Effector memory CD8-positive, alpha-beta T cell (primary cell): Measurements from ENCODE around the gene PAQR8.
A peak's percentile ranks its signal among the peaks of the same experiment; 100 is the strongest.

Experiments used
- ATAC-seq: fragments of 150-1000 bp; cut with Tn5 transposase; replicated peaks from 2 replicates; pipeline ENCODE4 v1.10.0; 2021; ENCODE audit warnings: mild to moderate bottlenecking, moderate library complexity
- DNase-seq, 3 experiments: peaks; one replicate each; pipeline ENCODE4 v3.0.0; 2021
- H3K27ac Mint-ChIP-seq, 2 donors: one replicate each; pipeline ENCODE4 v1.8.0; 2022; ENCODE audit warnings: mild to moderate bottlenecking in 2 of 2, mixed read lengths in 2 of 2, moderate library complexity in 2 of 2
- H3K27me3 Mint-ChIP-seq, 2 donors: one replicate each; pipeline ENCODE4 v1.8.0; 2022; ENCODE audit warnings: mixed read lengths in 2 of 2
- H3K36me3 Mint-ChIP-seq: one replicate; pipeline ENCODE4 v1.8.0; 2022; ENCODE audit warnings: mild to moderate bottlenecking, moderate library complexity, mixed read lengths; ENCODE audit not compliant: insufficient read depth
- H3K4me1 Mint-ChIP-seq, 2 donors: one replicate each; pipeline ENCODE4 v1.8.0; 2022; ENCODE audit warnings: low read depth in 2 of 2, mixed read lengths in 2 of 2
- H3K4me3 Mint-ChIP-seq, 2 donors: one replicate each; pipeline ENCODE4 v1.8.0; 2022; ENCODE audit warnings: mild to moderate bottlenecking in 2 of 2, mixed read lengths in 2 of 2, moderate library complexity in 2 of 2
- H3K9me3 Mint-ChIP-seq, 2 donors: one replicate each; pipeline ENCODE4 v1.8.0; 2022; ENCODE audit warnings: mixed read lengths in 2 of 2
- total RNA-seq, 9 experiments: gene quantifications; one replicate each; lab custom pipeline; 2026; lab: John Stamatoyannopoulos, UW

The PAQR8 gene, protein sequence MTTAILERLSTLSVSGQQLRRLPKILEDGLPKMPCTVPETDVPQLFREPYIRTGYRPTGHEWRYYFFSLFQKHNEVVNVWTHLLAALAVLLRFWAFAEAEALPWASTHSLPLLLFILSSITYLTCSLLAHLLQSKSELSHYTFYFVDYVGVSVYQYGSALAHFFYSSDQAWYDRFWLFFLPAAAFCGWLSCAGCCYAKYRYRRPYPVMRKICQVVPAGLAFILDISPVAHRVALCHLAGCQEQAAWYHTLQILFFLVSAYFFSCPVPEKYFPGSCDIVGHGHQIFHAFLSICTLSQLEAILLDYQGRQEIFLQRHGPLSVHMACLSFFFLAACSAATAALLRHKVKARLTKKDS
- 6.7 to 53.0 (median 11.4) reads per million in 9 experiments for total RNA-seq

DNA sequence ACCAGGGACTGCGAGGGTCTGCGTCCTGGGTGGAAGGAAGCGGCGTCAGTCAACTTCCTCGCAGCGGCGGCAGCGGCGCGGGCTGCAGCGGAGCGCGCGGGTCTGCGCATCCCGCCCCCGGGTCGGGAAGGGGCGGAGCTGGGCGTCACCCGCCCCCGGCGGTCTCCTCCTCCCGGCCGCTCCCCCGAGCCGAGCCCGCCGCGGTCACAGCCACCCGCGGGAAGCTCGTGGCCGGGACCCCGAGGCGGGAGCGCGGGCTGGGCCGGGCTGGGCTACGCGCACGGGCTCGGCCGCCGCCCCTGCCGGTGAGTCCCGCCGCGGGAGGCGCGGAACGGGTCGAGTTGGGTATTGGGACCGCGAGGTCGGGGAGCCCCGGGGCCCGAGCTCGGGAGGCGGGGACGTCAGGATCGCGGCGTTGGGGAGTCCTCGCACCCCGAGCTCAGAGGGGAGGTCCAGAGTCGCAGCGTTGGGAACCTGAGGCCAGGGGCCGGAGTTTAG is at the start of gene PAQR8:
Gene PAQR8, plus strand, starts transcription at position 207 of the 498 bp plus-strand sequence. CDS start 41,063 bp downstream, outside the sequence.
- Mint-ChIP-seq H3K36me3 (peaks cover 24% of the 10 kb centered on the region), H3K4me1 (peaks cover 27 to 40% of the 10 kb centered on the region in 2 donors)

DNA sequence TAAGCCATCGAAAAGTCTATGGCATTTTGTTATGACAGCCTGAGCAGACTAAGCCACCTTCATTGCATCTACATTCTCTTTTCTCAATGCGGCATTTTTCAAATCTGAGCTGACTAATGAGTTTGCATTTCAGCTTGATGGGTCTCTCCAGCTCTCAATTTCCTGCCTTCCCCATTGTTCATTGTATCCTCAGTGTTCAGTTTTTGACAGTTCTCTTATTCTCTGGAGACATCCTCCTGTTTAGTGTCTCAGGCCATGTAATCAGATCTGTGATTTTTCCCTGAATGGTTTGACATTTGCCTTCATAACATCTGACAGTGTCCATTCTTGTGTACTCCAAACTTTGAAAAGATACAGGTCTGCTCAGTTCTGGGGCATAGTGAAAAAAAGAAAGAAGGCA is 49.5 kb upstream of the PAQR8 start:
- Mint-ChIP-seq H3K27ac (no peak overlapping the region), H3K27me3 (no peaks in the 10 kb centered on the region), H3K9me3 (no peaks in the 10 kb centered on the region), H3K4me1 (peaks cover 16 to 17% of the 10 kb centered on the region in 2 donors), H3K4me3 (no peak overlapping the region), H3K36me3 (no peaks in the 10 kb centered on the region)
- no peak for ATAC-seq
- DNase-seq, result no peak

More for the DNA sequence above, at the start of gene PAQR8:
- ATAC-seq (peak; percentile 85), DNase-seq (peak; percentile 77 to 82 (median 77))
- Mint-ChIP-seq H3K27ac (peak within 1 kb of the TSS; percentile 89 to 95), H3K4me3 (peak within 1 kb of the TSS; percentile 94 to 98), H3K27me3 (no peaks in the 10 kb centered on the region), H3K9me3 (no peaks in the 10 kb centered on the region)

DNA sequence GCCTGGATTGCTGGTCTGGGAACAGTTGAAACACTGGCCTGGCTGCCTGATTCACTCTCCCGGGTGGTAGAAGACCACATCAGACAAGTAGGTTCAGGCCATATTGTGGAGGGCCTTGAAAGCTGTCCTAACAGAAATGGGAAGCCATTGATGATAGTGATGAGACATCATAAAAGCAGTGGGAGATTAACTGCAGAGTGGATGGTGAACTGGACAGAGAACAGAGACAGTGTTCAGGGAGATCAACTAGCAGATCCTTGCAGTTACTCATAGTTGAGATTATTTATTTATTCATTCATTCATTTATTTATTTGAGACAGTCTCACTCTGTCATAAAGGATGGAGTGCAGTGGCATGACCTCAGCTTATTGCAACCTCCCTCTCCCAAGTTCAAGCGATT is 47.2 kb upstream of the PAQR8 start:
- no peaks in the 10 kb centered on the region for H3K9me3 Mint-ChIP-seq

DNA sequence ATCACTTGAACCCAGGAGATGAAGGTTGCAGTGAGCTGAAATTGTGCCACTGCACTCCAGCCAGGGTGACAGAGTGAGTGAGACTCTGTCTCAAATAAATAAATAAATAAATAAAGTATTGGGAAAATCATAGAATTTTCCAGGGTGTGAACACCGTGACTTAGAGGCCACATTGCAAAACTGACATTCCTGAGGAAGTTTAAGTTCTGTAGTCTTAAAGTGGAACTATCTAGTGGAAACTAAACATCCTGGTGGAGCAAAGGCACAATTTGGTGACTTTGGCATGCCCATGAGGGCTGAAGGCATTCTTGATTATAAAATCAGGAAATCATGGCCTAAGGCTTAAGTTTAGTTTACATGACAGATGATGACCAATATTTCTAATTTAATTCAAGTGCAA is 44.7 kb upstream of the PAQR8 start:
- Mint-ChIP-seq H3K27me3 (no peaks in the 10 kb centered on the region), H3K36me3 (no peaks in the 10 kb centered on the region), H3K4me3 (no peak overlapping the region), H3K4me1 (peaks cover 0 to 8% of the 10 kb centered on the region in 2 donors), H3K9me3 (no peaks in the 10 kb centered on the region), H3K27ac (no peak overlapping the region)
- no peak for ATAC-seq
- no peak for DNase-seq

More for the DNA sequence above, 47.2 kb upstream of the PAQR8 start:
- ATAC-seq (no peak), DNase-seq (no peak)
- Mint-ChIP-seq H3K36me3 (no peaks in the 10 kb centered on the region), H3K27me3 (no peaks in the 10 kb centered on the region), H3K4me3 (no peak overlapping the region), H3K4me1 (peaks cover 3 to 11% of the 10 kb centered on the region in 2 donors), H3K27ac (no peak overlapping the region)

DNA sequence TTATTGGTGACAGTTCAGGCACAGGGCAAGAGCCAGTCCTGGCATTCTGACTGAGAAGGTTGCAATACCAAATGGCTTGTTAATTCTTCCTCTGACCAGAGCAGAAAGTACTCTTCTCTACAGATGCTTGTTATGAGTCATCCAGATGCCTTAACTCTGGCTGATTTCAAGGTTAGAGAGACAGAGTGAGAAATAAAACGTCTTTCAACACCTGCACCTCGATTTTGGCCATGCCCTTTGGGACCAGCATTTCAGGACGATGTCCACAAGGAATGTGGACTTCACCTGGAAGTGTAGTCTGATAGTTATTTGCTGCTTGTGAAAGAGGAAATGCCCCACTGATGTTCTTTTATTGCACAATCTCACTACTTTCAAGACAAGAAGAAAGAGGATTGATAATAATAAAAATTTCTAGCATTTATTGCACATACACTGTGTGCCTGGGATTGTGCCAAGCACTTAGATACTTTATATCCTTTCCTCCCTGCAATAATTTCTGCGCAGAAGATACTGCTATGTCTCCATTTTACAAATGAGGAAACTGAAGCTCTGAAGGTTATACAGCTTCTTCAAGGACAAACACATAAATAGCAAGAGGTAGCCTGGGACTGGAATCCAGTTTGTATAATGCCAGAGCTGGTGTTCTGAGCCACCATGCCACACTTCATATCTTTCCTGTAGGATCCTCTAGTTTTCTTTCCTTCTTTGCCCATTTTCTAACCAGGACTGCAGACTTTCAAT is 43.9 kb upstream of the PAQR8 start:
- Mint-ChIP-seq H3K4me1 (peaks cover 0 to 8% of the 10 kb centered on the region in 2 donors), H3K9me3 (no peaks in the 10 kb centered on the region), H3K27ac (peak overlapping the region in 1 of 2 donors; percentile 14), H3K36me3 (no peaks in the 10 kb centered on the region), H3K4me3 (no peak overlapping the region), H3K27me3 (no peaks in the 10 kb centered on the region)
- DNase-seq, result no peak
- no peak for ATAC-seq

DNA sequence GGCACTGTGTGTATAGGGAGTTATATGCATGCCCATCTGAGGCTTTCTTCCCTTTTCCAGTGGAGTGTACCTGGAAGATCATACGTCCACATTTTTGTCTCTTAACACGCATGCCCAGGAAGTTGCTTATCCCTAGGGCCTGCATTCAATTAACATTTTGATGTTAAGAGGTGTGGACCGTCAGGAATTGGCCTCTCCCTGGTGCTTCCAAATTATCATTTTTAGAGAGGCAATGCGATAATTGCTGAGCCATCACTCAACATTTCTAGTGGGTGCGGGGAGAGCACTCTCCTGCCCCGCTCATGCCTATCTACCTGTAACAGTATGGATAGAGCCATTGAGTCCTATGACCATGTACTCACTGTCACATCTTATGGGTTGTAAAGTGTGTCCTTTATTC is 37.8 kb upstream of the PAQR8 start:
- H3K27ac Mint-ChIP-seq, result no peak overlapping the region
- ATAC-seq (no peak), DNase-seq (no peak)
- H3K4me3 Mint-ChIP-seq, result no peak overlapping the region
- H3K36me3 Mint-ChIP-seq, result no peaks in the 10 kb centered on the region
- H3K9me3 Mint-ChIP-seq, result no peaks in the 10 kb centered on the region
- H3K27me3 Mint-ChIP-seq, result no peaks in the 10 kb centered on the region
- no peaks in the 10 kb centered on the region for H3K4me1 Mint-ChIP-seq

DNA sequence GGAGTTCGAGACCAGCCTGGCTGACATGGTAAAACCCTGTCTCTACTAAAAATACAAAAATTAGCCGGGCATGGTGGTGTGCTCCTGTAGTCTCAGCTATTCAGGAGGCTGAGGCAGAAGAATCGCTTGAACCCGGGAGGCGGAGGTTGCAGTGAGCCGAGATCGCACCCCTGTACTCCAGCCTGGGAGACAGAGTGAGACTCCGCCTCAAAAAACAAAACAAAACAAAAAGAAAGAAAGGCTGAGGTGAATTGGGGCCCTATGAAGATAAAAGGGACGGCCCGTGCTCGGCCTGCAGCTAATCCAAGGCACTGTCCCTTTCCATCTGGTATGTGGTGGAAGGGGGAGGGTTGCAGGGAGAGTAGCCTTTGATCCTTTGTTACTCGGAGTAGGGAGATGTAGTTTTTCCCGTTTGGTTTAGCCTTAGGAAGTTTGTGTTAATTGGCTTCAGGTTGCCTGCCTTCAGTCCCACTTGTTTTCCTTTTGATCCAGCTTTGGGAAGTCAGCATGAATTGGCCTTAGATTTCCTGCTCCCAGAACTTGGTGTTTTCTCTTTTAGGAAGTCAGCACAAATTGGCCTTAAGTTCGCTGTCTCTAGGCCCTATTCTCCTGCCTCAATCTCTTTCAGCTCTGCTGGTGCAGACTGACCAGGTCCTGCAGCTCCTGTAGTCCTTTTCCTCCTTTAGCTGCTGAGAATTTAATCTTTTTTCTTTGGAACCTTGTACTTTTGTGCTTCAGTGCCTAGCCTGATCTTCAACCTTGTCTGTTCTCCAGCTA is 36.1 kb upstream of the PAQR8 start:
- H3K27ac Mint-ChIP-seq, result no peak overlapping the region
- no peak overlapping the region for H3K4me3 Mint-ChIP-seq
- H3K4me1 Mint-ChIP-seq, result peaks cover 3 to 4% of the 10 kb centered on the region in 2 donors
- no peaks in the 10 kb centered on the region for H3K9me3 Mint-ChIP-seq
- DNase-seq, result no peak
- H3K36me3 Mint-ChIP-seq, result peaks cover 2% of the 10 kb centered on the region
- no peaks in the 10 kb centered on the region for H3K27me3 Mint-ChIP-seq
- ATAC-seq, result no peak

DNA sequence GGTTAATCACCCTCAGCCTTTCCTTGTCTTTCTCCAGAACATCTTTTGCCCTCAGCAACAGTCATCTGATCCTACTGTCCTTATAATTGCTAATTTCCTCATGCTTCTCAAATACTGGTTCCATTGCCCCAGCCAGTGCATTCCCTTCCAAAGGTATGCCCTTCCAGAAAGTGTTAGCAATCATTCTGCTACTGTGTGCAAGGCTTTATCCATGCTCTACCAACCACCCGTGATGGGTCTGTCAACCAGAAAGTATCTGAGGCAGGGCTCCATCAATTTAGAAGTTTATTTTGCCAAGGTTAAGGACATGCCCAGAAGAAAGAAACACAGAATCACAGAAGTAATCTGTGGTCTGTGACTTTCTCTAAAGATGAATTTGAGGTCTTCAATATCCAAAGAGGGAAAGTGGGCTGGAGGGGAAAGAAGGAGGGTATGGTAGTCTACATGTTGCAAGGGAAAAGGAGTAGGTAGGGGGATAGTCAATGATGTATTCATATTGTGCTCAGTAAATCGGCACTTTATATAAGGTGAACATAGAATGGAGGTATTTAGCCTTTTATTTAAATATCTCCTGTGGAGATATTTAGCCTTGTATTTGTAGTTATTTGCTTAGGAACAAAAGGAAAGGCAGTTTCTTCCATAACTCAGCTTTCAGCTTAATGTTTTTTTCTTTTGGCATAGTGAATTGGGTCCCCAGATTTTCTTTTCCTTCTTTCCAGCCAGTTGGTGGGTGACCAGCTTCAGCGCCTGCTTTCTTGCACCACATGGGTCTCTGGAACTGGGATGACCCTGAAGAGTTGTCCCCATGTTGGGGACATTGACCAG is 35.2 kb upstream of the PAQR8 start:
- Mint-ChIP-seq H3K36me3 (peaks cover 2% of the 10 kb centered on the region), H3K27ac (no peak overlapping the region), H3K9me3 (no peaks in the 10 kb centered on the region), H3K27me3 (no peaks in the 10 kb centered on the region), H3K4me1 (peaks cover 5 to 6% of the 10 kb centered on the region in 2 donors), H3K4me3 (no peak overlapping the region)
- DNase-seq (no peak), ATAC-seq (no peak)

DNA sequence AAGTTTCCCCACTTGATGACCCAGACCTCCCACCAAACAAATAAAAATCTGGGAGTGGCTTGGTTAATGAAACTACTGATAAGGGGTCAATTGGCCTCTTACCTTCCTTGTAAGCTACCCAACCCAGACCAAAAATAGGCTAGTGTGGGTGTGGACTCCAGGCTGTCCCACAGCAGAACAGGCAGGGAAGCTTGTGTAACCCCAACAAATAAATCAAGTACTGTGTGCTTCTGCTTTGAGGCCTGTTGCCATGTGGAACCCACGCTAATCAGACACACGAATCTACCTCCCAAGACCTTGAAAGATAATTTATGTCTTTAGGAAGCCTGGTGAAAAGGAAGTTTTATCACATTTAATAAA is 33.7 kb upstream of the PAQR8 start:
- peaks cover 18 to 21% of the 10 kb centered on the region in 2 donors for H3K4me1 Mint-ChIP-seq
- ATAC-seq (no peak), DNase-seq (no peak)
- no peaks in the 10 kb centered on the region for H3K27me3 Mint-ChIP-seq
- H3K36me3 Mint-ChIP-seq, result peaks cover 2% of the 10 kb centered on the region
- H3K27ac Mint-ChIP-seq, result no peak overlapping the region
- no peak overlapping the region for H3K4me3 Mint-ChIP-seq
- no peaks in the 10 kb centered on the region for H3K9me3 Mint-ChIP-seq

DNA sequence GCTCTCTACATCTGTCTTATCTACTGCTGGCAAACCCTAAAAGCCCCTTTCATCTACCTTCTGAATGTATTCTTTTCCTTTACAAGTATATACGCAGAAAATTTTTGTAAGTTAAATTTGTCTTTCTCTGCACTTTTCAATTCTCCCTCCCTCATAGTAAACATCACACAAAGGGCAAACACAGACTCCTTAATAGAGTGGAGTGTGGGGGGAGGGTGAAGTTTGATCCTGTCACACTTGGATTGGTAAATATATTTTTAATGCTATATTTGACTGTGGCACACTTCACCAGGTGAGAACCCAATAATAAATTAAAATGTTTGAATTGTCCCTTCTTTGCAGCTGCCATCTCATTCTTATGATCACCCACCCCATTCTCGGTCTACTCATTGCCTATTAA is 33.2 kb upstream of the PAQR8 start:
- Mint-ChIP-seq H3K9me3 (no peaks in the 10 kb centered on the region), H3K27ac (no peak overlapping the region), H3K4me1 (peaks cover 23 to 25% of the 10 kb centered on the region in 2 donors), H3K36me3 (peaks cover 2% of the 10 kb centered on the region), H3K4me3 (no peak overlapping the region), H3K27me3 (no peaks in the 10 kb centered on the region)
- DNase-seq (no peak), ATAC-seq (no peak)

DNA sequence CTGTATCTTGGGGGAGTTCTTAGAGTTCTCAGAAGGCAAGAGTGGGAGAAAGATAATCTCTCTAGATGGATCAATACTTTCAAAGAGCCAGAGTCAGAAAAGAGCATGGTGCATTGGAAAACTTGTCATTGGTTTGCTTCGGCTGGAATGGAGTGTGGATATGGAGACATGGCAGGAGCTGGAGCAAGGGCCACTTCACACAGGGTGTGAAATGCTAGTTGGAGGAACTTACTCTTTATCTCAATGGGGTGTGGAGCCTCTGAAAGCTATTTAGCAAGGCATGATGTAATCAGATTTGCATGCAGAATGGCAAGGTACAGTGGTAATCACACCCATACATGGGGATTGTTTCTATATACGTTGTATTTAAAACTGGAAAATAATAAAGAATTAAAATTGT is 31.5 kb upstream of the PAQR8 start:
- no peak for ATAC-seq
- H3K27ac Mint-ChIP-seq, result peak overlapping the region in 1 of 2 donors; percentile 41
- peaks cover 37 to 41% of the 10 kb centered on the region in 2 donors for H3K4me1 Mint-ChIP-seq
- peaks cover 2% of the 10 kb centered on the region for H3K36me3 Mint-ChIP-seq
- H3K4me3 Mint-ChIP-seq, result no peak overlapping the region
- no peaks in the 10 kb centered on the region for H3K9me3 Mint-ChIP-seq
- no peaks in the 10 kb centered on the region for H3K27me3 Mint-ChIP-seq
- no peak for DNase-seq

DNA sequence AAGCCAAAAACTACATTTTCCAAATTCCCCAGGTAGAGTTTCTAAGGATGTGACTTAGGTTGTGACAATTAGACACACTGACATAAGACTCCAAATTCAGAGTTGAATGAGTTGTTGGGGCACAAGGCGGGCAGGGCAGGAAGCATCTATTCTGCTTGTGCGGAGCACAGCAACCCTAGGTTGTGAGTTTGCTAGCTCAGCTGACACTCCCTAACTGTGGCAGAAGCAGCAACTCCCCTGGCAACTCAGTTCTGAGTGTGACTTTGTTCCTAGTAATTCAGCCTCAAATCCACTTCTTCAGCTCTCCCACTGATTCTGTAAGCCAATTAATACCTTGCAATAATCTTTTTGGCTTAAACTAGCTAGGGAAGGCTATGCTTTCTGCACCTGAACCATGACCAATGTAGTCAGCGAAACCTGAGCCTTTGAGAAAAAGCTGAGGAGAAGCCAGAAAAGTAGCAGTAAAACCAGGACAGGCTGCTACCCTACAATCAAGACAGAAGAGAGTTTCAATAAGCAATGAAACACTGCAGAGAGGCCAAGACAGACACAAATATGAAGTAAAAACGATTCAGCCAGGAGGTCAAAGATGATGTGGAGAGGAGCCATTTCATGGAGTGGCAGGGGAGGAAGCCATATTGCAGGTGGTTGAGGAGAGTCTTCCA is 30.0 kb upstream of the PAQR8 start:
- Mint-ChIP-seq H3K27me3 (no peaks in the 10 kb centered on the region), H3K4me1 (peaks cover 43 to 55% of the 10 kb centered on the region in 2 donors), H3K9me3 (no peaks in the 10 kb centered on the region), H3K36me3 (peaks cover 2% of the 10 kb centered on the region), H3K4me3 (peak overlapping the region in 1 of 2 donors; percentile 43), H3K27ac (peak overlapping the region; percentile 86 to 95)
- DNase-seq (no peak), ATAC-seq (no peak)
